Naive B cell (primary cell): ENCODE data around the gene ASB1. TPM values are rescaled to one million over a fixed set of nuclear protein-coding genes. Genes with fewer than 3 reads are reported as not detected.

ENCODE experiments used
- ATAC-seq, 2 donors: fragments of 150-1000 bp; cut with Tn5 transposase; 2 replicates each; pipeline ENCODE4 v1.10.0; 2021; ENCODE audit warnings: low read depth in 2 of 2, mild to moderate bottlenecking in 2 of 2, moderate library complexity in 2 of 2
- DNase-seq: peaks from one replicate; pipeline ENCODE4 v3.0.0; 2022
- H3K27ac Mint-ChIP-seq, 6 donors: one replicate each; pipeline ENCODE4 v1.8.0; 2020 to 2022; ENCODE audit warnings: mild to moderate bottlenecking in 6 of 6, mixed read lengths in 6 of 6, moderate library complexity in 5 of 6, inconsistent platforms in 2 of 6
- H3K27me3 Mint-ChIP-seq, 3 donors: one replicate each; pipeline ENCODE4 v1.8.0; 2021 to 2022; ENCODE audit warnings: mixed read lengths in 3 of 3, mild to moderate bottlenecking in 1 of 3
- H3K36me3 Mint-ChIP-seq, 2 donors: one replicate each; pipeline ENCODE4 v1.8.0; 2020 to 2022; ENCODE audit warnings: mixed read lengths in 2 of 2, inconsistent platforms in 1 of 2, mild to moderate bottlenecking in 1 of 2
- H3K4me1 Mint-ChIP-seq, 3 donors: one replicate each; pipeline ENCODE4 v1.8.0; 2020 to 2022; ENCODE audit warnings: mixed read lengths in 3 of 3, inconsistent platforms in 1 of 3, mild to moderate bottlenecking in 1 of 3, moderate library complexity in 1 of 3
- H3K4me3 Mint-ChIP-seq, 8 donors: one replicate each; pipeline ENCODE4 v1.8.0; 2020 to 2022; ENCODE audit warnings: mild to moderate bottlenecking in 8 of 8, mixed read lengths in 8 of 8, moderate library complexity in 8 of 8, inconsistent platforms in 2 of 8
- H3K9me3 Mint-ChIP-seq, 7 donors: one replicate each; pipeline ENCODE4 v1.8.0; 2020 to 2022; ENCODE audit warnings: mixed read lengths in 7 of 7, mild to moderate bottlenecking in 5 of 7, inconsistent platforms in 2 of 7, moderate library complexity in 1 of 7
- polyA plus RNA-seq, 6 donors: library from polyadenylated mRNA; unstranded; fragments of 300-500 nt; fragmentation: Illumina TruSeq; gene quantifications; one replicate each; pipeline ENCODE4 v1.2.3, GENCODE V29; 2021; ENCODE audit warnings: low read depth in 6 of 6

ASB1 gene
- polyA plus RNA-seq, 6 donors from 2014 or later: 17.4 to 43.8 (median 24.2) TPM

DNA sequence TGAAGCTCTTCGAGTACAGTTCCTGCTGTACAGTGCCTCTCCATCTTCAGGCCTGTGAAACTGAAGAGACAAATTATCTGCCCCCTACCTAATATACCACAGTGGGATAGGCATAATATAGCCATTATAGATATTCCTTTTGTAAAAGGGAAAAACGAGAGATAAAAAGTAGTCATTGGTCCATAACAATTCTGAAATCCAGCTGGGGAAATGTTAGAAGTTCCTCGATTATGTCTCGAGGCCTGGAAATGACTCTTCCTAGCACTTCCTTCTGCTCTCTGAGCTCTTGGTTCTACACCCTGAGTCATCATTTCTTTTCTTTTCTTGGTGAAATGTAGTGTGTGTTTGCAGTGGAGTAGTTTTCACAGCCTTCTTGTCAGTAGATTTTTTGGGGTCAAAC lies 51.5 kb downstream of the ASB1 start:
- ATAC-seq (no peak), DNase-seq (no peak)
- H3K27me3 Mint-ChIP-seq: peaks cover 0 to 5% (median 0%) of the 10 kb centered on the region in 3 donors
- peaks cover 0 to 6% (median 0%) of the 10 kb centered on the region in 3 donors for H3K4me1 Mint-ChIP-seq
- H3K4me3 Mint-ChIP-seq: peak overlapping the region in 1 of 8 donors; percentile 42
- H3K27ac Mint-ChIP-seq: no peak overlapping the region
- H3K36me3 Mint-ChIP-seq: peaks cover 36 to 54% of the 10 kb centered on the region in 2 donors
- peaks cover 15 to 67% (median 49%) of the 10 kb centered on the region in 7 donors for H3K9me3 Mint-ChIP-seq

DNA sequence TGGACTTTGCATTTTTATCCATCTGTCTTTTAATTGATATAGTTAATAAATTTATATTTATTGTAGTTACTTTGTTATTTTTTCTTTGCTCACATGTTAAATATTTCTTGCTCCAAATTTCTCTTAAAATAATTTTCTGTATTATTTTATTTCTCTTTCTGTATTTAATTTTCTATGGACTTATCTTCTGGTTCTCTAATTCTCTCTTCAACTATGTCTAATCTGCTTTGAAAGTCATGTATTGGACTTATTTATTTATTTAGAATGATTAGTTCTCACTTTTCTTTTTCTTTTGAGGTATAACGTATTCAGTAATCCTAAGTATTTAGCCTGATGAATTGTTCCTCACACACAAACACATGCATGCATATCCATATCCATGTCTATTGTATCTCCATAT lies 53.1 kb downstream of the ASB1 start:
- ATAC-seq (no peak), DNase-seq (no peak)
- Mint-ChIP-seq H3K27ac (peak overlapping the region in 1 of 6 donors; percentile 69), H3K4me3 (no peak overlapping the region), H3K36me3 (peaks cover 27 to 37% of the 10 kb centered on the region in 2 donors), H3K27me3 (peaks cover 0 to 5% (median 0%) of the 10 kb centered on the region in 3 donors), H3K4me1 (peaks cover 0 to 6% (median 0%) of the 10 kb centered on the region in 3 donors), H3K9me3 (peaks cover 15 to 58% (median 34%) of the 10 kb centered on the region in 7 donors)

DNA sequence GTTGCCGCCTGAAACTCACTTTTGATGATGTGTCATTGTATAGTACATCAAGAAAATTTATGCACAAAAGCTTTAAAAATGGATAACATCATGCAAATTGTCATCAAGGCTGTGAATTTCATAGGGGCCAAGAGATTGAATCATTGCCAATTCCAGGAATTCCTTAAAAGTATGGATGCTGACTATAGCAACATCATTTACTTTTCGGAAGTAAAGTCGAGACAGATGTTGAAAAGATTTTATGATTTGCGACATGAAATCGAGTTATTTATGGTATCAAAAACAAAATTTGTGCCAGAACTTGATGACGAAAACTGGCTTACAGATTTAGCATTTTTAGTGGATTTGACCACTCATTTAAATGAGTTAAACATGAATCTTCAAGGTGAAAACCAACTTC lies 56.3 kb downstream of the ASB1 start:
- Mint-ChIP-seq H3K9me3 (peaks cover 6 to 39% (median 27%) of the 10 kb centered on the region in 7 donors), H3K27ac (no peak overlapping the region), H3K4me3 (no peak overlapping the region), H3K27me3 (no peaks in the 10 kb centered on the region), H3K36me3 (peaks cover 21 to 25% of the 10 kb centered on the region in 2 donors), H3K4me1 (no peaks in the 10 kb centered on the region)
- ATAC-seq: no peak
- DNase-seq: no peak

DNA sequence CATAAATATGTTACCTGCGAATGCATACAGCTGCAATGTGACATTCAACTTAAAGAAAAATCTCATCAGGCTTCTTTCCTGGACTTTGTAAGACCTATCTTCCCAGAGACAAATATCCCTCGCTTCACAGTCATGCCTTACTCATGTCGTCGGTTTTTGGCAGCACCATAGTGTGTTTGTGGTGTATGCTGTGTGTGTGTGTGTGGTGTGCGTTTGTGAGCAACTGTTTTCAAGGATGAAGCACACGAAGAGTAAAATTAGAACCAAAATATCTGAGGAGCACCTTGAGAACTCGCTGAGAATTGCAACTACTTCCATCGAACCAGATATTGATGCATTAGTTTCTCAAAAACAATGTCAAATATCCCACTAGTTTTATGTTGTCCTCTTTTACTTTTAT lies 56.9 kb downstream of the ASB1 start:
- Mint-ChIP-seq H3K27ac (no peak overlapping the region), H3K4me3 (no peak overlapping the region), H3K27me3 (no peaks in the 10 kb centered on the region), H3K9me3 (peaks cover 4 to 32% (median 23%) of the 10 kb centered on the region in 7 donors), H3K36me3 (peaks cover 15 to 19% of the 10 kb centered on the region in 2 donors), H3K4me1 (no peaks in the 10 kb centered on the region)
- ATAC-seq (no peak), DNase-seq (no peak)

DNA sequence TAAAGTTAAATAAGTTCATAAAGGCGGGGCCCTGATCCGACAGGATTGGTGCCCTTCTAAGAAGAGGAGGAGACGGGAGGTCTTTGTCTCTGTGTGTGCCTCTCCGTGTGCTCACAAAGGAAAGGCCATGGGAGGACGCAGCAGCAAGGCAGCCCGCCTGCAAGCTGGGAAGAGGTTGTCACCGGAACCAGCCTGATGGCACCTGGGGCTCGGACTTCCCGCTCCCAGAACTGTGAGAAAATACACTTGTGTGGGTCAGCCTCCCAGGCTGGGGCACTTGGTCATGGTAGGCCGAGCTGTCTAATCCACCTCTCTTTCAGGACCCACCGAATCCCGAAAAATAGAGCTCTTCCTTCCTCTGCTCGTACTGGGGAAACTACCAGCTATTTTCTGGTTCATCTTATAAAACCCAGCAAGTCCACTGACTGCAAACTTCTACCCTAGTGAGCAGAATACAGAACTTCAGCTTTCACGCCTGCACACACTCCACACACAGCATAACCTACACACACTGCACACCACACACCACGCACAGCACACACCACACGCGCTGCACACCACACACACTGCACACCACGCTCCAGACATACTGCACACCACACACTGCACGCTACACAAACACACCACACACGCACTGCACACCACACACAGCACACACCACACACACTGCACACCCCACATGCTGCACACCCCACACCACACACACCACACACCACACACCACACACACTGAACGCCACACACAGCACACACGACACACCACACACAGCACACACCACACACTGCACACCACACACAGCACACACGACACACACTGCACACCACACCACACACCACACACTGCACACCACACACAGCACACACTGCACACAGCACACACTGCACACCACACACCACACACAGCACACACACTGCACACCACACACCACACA lies 58.1 kb downstream of the ASB1 start:
- Mint-ChIP-seq H3K27ac (no peak overlapping the region), H3K36me3 (peaks cover 9 to 10% of the 10 kb centered on the region in 2 donors), H3K27me3 (no peaks in the 10 kb centered on the region), H3K4me3 (no peak overlapping the region), H3K4me1 (no peaks in the 10 kb centered on the region), H3K9me3 (peaks cover 4 to 21% (median 14%) of the 10 kb centered on the region in 7 donors)
- ATAC-seq (no peak), DNase-seq (no peak)

DNA sequence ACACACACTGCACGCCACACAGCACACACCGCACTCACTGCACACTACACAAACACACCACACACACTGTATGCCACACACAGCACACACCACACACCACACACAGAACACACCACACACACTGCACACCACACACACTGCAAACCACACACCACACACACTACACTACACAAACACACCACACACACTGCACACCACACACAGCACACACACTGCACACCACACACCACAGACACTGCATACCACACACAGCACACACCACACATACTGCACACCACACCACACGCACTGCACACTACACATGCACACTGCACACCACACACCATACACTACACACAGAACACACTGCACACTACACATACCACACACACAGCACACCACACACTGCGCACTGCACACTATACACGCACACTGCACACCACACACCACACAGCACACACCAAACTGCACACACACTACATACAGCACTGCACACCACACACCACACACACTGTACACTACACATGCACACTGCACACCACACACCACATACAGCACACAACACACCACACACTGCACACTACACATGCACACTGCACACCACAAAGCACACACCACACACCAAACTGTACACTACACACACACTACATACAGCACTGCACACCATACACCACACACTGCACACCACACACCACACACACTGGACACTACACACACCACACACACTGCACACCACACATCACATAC lies 59.6 kb downstream of the ASB1 start:
- Mint-ChIP-seq H3K9me3 (peaks cover 0 to 7% (median 2%) of the 10 kb centered on the region in 7 donors), H3K4me1 (peaks cover 0 to 4% (median 0%) of the 10 kb centered on the region in 3 donors), H3K36me3 (no peaks in the 10 kb centered on the region), H3K4me3 (no peak overlapping the region), H3K27ac (no peak overlapping the region), H3K27me3 (no peaks in the 10 kb centered on the region)
- ATAC-seq: no peak
- DNase-seq: no peak

DNA sequence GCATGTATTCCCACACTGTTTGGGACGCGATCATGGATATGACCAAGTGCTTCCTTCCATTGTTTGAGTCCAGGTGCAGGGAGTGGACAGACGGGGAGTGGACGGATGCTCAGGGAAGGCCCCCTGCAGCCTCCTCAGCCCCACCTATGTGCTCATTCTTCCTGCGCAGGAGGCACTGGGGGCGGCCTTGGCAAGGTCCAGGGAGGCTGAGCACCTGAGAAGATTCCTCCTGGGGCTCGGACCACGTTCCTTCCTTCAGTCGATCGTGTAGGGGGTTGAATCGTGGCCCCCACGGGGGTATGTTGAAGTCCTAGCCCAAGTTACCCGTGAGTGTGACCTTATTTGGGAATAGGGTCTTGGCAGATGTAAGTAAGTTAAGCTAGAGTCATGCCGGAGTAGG lies 60.4 kb downstream of the ASB1 start:
- no peak for ATAC-seq
- no peak for DNase-seq
- Mint-ChIP-seq H3K36me3 (no peaks in the 10 kb centered on the region), H3K27me3 (no peaks in the 10 kb centered on the region), H3K9me3 (peaks cover 0 to 7% (median 0%) of the 10 kb centered on the region in 7 donors), H3K27ac (no peak overlapping the region), H3K4me1 (peaks cover 0 to 4% (median 0%) of the 10 kb centered on the region in 3 donors), H3K4me3 (no peak overlapping the region)

DNA sequence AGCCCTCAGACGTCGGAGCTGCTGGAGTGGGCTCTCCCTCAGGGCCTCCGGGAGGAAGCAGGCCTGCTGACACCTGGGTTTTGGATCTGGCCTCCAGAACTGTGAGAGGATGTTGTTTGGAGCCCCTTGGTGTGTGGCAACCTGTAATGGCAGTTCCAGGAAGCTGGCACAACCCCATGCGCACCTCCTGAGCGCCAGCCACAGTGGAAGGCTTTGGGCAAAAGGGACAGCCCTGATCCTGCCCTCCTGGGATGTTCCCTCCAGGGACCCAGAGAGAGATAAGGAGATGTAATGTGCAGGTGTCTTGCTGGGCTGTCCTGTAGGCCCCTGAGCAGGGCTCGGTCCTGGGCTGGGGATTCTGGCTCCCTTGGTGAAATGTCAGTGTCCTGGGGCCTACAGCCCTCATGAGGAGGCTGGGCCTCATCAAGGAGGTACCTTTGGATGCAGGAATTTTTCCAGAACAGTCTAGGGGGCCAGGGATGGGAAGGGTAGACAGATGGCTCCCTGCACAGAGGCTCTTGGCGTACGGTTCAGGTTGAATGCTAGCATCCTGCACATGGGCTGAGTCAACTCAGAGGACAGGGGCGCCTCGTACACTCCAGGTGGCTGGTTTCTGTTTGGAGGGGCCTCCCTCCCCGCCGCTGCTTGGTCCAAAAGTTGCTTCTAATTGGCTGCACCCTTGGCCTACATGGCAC lies 61.1 kb downstream of the ASB1 start:
- DNase-seq (no peak), ATAC-seq (no peak)
- Mint-ChIP-seq H3K36me3 (no peaks in the 10 kb centered on the region), H3K4me3 (no peak overlapping the region), H3K9me3 (peaks cover 0 to 7% (median 0%) of the 10 kb centered on the region in 7 donors), H3K27ac (no peak overlapping the region), H3K27me3 (no peaks in the 10 kb centered on the region), H3K4me1 (peaks cover 0 to 4% (median 0%) of the 10 kb centered on the region in 3 donors)

DNA sequence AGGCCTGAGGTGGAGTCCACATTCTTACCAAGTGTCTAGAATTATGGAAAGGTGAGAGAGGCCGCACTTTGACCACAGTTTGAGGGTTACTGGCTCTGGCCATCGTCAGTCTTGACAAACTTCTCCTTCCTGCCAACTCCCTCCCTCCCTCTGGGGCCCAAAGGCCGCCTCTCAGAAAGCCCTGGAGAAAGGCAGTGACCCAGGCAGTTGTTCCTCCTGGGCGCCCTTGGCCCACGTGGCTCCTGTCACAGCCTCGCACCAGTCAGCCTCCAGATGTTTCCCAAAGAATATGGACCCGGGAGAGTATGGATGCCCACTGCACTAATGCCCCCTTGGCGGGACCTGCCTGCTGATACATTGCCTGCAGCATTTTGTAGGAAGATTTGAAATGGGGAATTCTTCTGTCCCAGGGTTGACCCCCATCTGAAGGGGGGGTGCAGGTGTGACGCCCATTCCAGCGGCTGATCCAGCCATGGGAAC lies 61.7 kb downstream of the ASB1 start:
- no peak for ATAC-seq
- Mint-ChIP-seq H3K4me3 (no peak overlapping the region), H3K4me1 (peaks cover 2 to 7% (median 3%) of the 10 kb centered on the region in 3 donors)

DNA sequence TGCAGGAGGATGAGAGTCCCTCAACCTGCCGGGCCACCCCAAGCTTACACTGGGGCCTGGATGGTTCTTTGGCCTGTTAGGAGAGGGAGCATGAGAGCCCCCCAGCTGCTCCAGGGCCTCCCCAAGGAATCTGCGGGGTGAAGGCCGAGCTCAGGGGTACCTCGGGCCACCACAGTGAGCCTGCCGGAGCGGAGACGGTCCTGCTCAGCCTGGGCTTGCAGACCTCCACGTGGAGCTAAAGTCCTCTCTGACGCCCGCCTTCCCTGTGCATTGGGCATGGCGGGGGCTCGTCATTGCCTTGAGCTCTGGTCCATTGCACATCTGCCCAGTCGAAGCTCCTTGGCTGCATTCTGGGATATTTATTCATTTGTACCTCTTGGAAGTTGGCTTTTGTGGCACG lies 62.7 kb downstream of the ASB1 start:
- Mint-ChIP-seq H3K36me3 (no peaks in the 10 kb centered on the region), H3K4me1 (peaks cover 13 to 18% (median 14%) of the 10 kb centered on the region in 3 donors), H3K27ac (no peak overlapping the region), H3K4me3 (no peak overlapping the region), H3K9me3 (no peaks in the 10 kb centered on the region), H3K27me3 (no peaks in the 10 kb centered on the region)
- ATAC-seq (no peak), DNase-seq (no peak)

More for the DNA sequence above, 61.7 kb downstream of the ASB1 start:
- Mint-ChIP-seq H3K27me3 (no peaks in the 10 kb centered on the region), H3K27ac (no peak overlapping the region), H3K36me3 (no peaks in the 10 kb centered on the region), H3K9me3 (peaks cover 0 to 7% (median 0%) of the 10 kb centered on the region in 7 donors)
- no peak for DNase-seq

DNA sequence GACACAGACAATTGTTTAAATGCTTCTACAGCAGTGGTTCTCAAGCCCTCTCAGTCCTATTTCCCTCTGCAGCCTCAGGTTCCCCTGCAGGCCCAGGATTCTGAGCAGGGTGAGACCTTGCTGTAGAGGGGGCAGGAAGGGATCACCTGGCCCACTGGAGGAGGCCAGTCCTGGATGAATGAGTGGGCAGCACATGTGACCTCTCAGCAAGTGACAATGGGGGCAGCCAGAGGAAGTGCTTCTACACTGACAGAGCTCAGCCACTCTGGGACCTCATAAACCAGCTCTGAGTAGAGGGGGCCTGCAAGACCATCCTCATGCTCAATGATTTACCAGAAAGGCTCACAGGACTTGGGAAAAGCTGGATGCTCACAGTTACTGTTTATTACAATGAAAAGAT lies 63.2 kb downstream of the ASB1 start:
- DNase-seq (no peak), ATAC-seq (no peak)
- Mint-ChIP-seq H3K27me3 (no peaks in the 10 kb centered on the region), H3K36me3 (no peaks in the 10 kb centered on the region), H3K4me1 (peaks cover 15 to 21% (median 18%) of the 10 kb centered on the region in 3 donors), H3K27ac (no peak overlapping the region), H3K4me3 (no peak overlapping the region), H3K9me3 (no peaks in the 10 kb centered on the region)

DNA sequence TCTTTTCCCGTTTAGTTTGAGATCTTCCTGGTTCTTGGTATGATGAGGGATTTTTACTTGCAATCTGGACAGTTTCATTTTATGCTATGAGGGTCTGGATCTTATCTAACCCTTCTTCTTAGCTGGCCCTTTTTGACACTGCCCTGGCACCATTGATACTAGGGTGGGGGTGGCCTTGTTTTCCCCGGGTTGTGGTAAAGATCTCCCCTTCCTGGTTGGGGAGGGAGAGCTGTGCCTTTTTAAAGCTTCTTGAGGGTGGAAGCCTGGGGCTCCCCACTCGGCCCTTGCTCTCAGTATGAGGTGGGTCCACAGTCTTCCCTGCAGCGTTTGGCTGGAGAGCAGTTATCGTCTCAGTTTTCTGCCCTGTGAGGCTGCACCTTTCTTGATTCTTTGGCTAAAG lies 66.1 kb downstream of the ASB1 start:
- Mint-ChIP-seq H3K4me3 (no peak overlapping the region), H3K27ac (no peak overlapping the region), H3K4me1 (peaks cover 18 to 26% (median 22%) of the 10 kb centered on the region in 3 donors), H3K9me3 (no peaks in the 10 kb centered on the region), H3K36me3 (no peaks in the 10 kb centered on the region), H3K27me3 (no peaks in the 10 kb centered on the region)
- no peak for DNase-seq
- no peak for ATAC-seq

DNA sequence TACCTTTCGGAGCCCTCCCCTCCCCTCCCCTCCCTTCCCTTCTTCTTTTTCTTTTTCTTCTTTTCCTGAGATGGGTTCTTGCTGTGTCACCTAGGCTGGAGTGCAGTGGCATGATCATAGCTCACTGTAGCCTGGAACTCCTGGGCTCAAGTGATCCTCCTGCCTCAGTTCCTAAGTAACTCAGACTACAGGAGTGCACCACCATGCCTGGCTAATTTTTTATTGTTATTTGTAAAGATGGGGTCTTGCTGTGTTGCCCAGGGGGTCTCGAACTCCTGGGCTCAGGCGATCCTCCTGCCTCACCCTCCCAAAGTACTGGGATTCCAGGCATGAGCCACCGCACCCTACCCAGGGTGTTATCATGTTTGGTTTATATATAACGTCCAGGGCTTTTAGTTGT lies 66.7 kb downstream of the ASB1 start:
- no peaks in the 10 kb centered on the region for H3K36me3 Mint-ChIP-seq
- H3K27ac Mint-ChIP-seq: no peak overlapping the region
- no peaks in the 10 kb centered on the region for H3K9me3 Mint-ChIP-seq
- H3K27me3 Mint-ChIP-seq: no peaks in the 10 kb centered on the region
- no peak for DNase-seq
- no peak for ATAC-seq
- H3K4me1 Mint-ChIP-seq: peaks cover 18 to 28% (median 22%) of the 10 kb centered on the region in 3 donors
- H3K4me3 Mint-ChIP-seq: peak overlapping the region in 1 of 8 donors; percentile 16
